Endothelial cell of umbilical vein (primary cell): ENCODE results near the gene PLA2G4F. TPM values are rescaled to one million over a fixed set of nuclear protein-coding genes. Genes with fewer than 3 reads are reported as not detected.

Experiments used
- Bru-seq: library from RNA; stranded (reverse); fragments of 400-500 nt; gene quantifications from one replicate; lab custom pipeline; 2021; lab: Mats Ljungman, UMichigan
- BruChase-seq, 2 experiments: library from RNA; stranded (reverse); fragments of 400-500 nt; gene quantifications; one replicate each; lab custom pipeline; 2021; lab: Mats Ljungman, UMichigan
- BruUV-seq: library from RNA; stranded (reverse); fragments of 400-500 nt; replicated peaks from 2 replicates; lab custom pipeline; 2021; lab: Mats Ljungman, UMichigan
- CTCF ChIA-PET: fragments of 300-600, 350-600 bp; sonication (Branson Sonifier 250); formaldehyde crosslinking; loops from one replicate; lab custom pipeline; 2021; ENCODE audit warnings: antibody characterized with exemption, inconsistent platforms; lab: Charles Lee
- POLR2A ChIA-PET: fragments of 300-600, 350-600 bp; sonication (Branson Sonifier 250); formaldehyde crosslinking; loops from one replicate; lab custom pipeline; 2021; ENCODE audit warnings: antibody characterized with exemption, inconsistent platforms; lab: Charles Lee
- DNase-seq: peaks from one replicate; pipeline ENCODE4 v3.0.0-alpha.2; 2011; ENCODE audit warnings: low read depth, low spot score
- FAIRE-seq: peaks from 2 replicates; lab custom pipeline; 2011; peaks lifted over from hg19 to GRCh38; lab: Jason Lieb, UNC
- H2AFZ ChIP-seq: 2 replicates; pipeline ENCODE4 v1.6.0; 2012; ENCODE audit warnings: low read depth, low read length, control low read depth, inconsistent platforms
- H3K27ac ChIP-seq: 2 replicates; pipeline ENCODE4 v1.5.1; 2011; ENCODE audit warnings: low read depth, mild to moderate bottlenecking, control low read depth, low read length, moderate library complexity; ENCODE audit not compliant: insufficient read depth
- H3K27me3 ChIP-seq, 2 experiments: 2 replicates each; pipeline versions ENCODE4 v1.6.0 to v1.6.1; 2011; ENCODE audit warnings: low read length in 2 of 2, mixed read lengths in 1 of 2; ENCODE audit not compliant: control insufficient read depth in 2 of 2, insufficient read depth in 2 of 2
- H3K36me3 ChIP-seq, 2 experiments: 2 replicates in 1 of 2; 3 replicates in 1 of 2; pipeline ENCODE4 v1.5.1; 2011; ENCODE audit warnings: low read length in 2 of 2, mild to moderate bottlenecking in 1 of 2, moderate library complexity in 1 of 2; ENCODE audit not compliant: control insufficient read depth in 2 of 2, insufficient read depth in 2 of 2; ENCODE audit errors: extremely low read depth in 1 of 2
- H3K4me1 ChIP-seq: 3 replicates; pipeline ENCODE4 v1.5.1; 2011; ENCODE audit warnings: mild to moderate bottlenecking, low read length; ENCODE audit not compliant: control insufficient read depth, insufficient read depth; ENCODE audit errors: extremely low read depth
- H3K4me2 ChIP-seq: 2 replicates; pipeline ENCODE4 v1.6.1; 2011; ENCODE audit warnings: low read length, control low read depth, mixed read lengths; ENCODE audit not compliant: insufficient read depth
- H3K4me3 ChIP-seq, 3 experiments: fragments of 200-600 bp in 1 of 3; sonication (generic), shearing (Covaris generic) in 1 of 3; replicated peaks in 1 of 3; 2 replicates each; pipeline ENCODE4 v1.5.1; 2011 to 2016; ENCODE audit warnings: control low read depth in 3 of 3, low read length in 3 of 3, mild to moderate bottlenecking in 2 of 3, inconsistent platforms in 1 of 3, low read depth in 1 of 3, moderate library complexity in 1 of 3; ENCODE audit not compliant: insufficient read depth in 1 of 3
- H3K79me2 ChIP-seq: 2 replicates; pipeline ENCODE4 v1.6.0; 2012; ENCODE audit warnings: low read length, inconsistent platforms; ENCODE audit not compliant: control insufficient read depth, insufficient read depth
- H3K9ac ChIP-seq: replicated peaks from 2 replicates; pipeline ENCODE3; 2011; ENCODE audit warnings: low read length, control low read depth; ENCODE audit not compliant: insufficient read depth; ENCODE audit errors: extremely low read depth
- H3K9me1 ChIP-seq: replicated peaks from 3 replicates; pipeline ENCODE4 v1.6.0; 2011; ENCODE audit warnings: mild to moderate bottlenecking, low read length; ENCODE audit not compliant: control insufficient read depth, insufficient read depth; ENCODE audit errors: extremely low read depth
- H3K9me3 ChIP-seq: replicated peaks from 2 replicates; pipeline ENCODE4 v1.5.1; 2012; ENCODE audit warnings: low read length, inconsistent platforms; ENCODE audit not compliant: control insufficient read depth, insufficient read depth
- H4K20me1 ChIP-seq: replicated peaks from 2 replicates; pipeline ENCODE3; 2011; ENCODE audit warnings: mild to moderate bottlenecking, low read length; ENCODE audit not compliant: control insufficient read depth, insufficient read depth; ENCODE audit errors: extremely low read depth
- EZH2 ChIP-seq: IDR thresholded peaks from 2 replicates; pipeline ENCODE4 v1.6.1; 2012; ENCODE audit warnings: borderline replicate concordance, low read depth, mild to moderate bottlenecking, moderate library complexity, low read length, inconsistent platforms; ENCODE audit not compliant: severe bottlenecking
- FOS ChIP-seq: IDR thresholded peaks from 2 replicates; pipeline ENCODE4 v1.6.1; 2011; ENCODE audit warnings: mild to moderate bottlenecking, low read length, moderate library complexity, borderline replicate concordance; ENCODE audit not compliant: insufficient read depth
- GATA2 ChIP-seq: IDR thresholded peaks from 2 replicates; pipeline ENCODE4 v1.7.0; 2011; ENCODE audit warnings: low read depth, mild to moderate bottlenecking, moderate library complexity, mixed read lengths, low read length; ENCODE audit not compliant: insufficient read length, insufficient read depth
- JUN ChIP-seq: IDR thresholded peaks from 2 replicates; pipeline ENCODE4 v1.6.1; 2011; ENCODE audit warnings: borderline replicate concordance, low read depth; ENCODE audit not compliant: insufficient read length, insufficient read depth
- MYC ChIP-seq: IDR thresholded peaks from one replicate; pipeline ENCODE4 v1.6.1; 2011; ENCODE audit warnings: mild to moderate bottlenecking, low read depth, low read length
- POLR2A ChIP-seq: IDR thresholded peaks from 2 replicates; pipeline ENCODE4 v1.6.1; 2012; ENCODE audit warnings: low read depth, mild to moderate bottlenecking, control low read depth, low read length
- POLR2AphosphoS5 ChIP-seq: IDR thresholded peaks from 2 replicates; pipeline ENCODE4 v1.6.1; 2012; ENCODE audit warnings: low read depth, mild to moderate bottlenecking, control low read depth, low read length, moderate library complexity; ENCODE audit not compliant: insufficient read depth
- dilution Hi-C: fragments of 300-500 bp; cut with MboI; formaldehyde crosslinking; loops from one replicate; pipeline ENCODE4 v1.15.0; 2019; ENCODE audit warnings: low sequenced_read_pairs; ENCODE audit not compliant: extremely low pct_ligation_motif_present
- intact Hi-C: fragments of 100-400 bp; cut with micrococcal nuclease; formaldehyde crosslinking; loops from one replicate; pipeline ENCODE4 v1.10.0; 2022
- long read RNA-seq: library from polyadenylated mRNA; stranded (forward); transcript quantifications from one replicate; pipeline ENCODE4 v2.0.0, GENCODE V29; 2021
- polyA minus RNA-seq, 3 experiments: library from RNA; depleted of rRNA, polyadenylated mRNA; stranded (reverse); fragments of >200 nt; gene quantifications; 1 replicate in 1 of 3; 2 replicates in 2 of 3; pipeline ENCODE4 v1.2.3, GENCODE V29; 2011
- polyA plus RNA-seq, 4 experiments: library from polyadenylated mRNA; depleted of rRNA in 3 of 4; stranded (reverse) in 3 of 4; unstranded in 1 of 4; fragments of >200 nt; gene quantifications; 2 replicates each; pipeline versions ENCODE4 v1.2.1 to v1.2.3, GENCODE V29; 2011 to 2012; ENCODE audit warnings: missing spikeins in 1 of 4
- total RNA-seq: library from RNA; stranded (reverse); gene quantifications from 2 replicates; pipeline ENCODE4 v1.2.3, GENCODE V29; 2021
- TF ChIP-seq, protein P1 (sequence below): IDR thresholded peaks from 2 replicates; pipeline ENCODE4 v1.6.1; 2011; ENCODE audit not compliant: insufficient read depth, insufficient read length
- TF ChIP-seq, protein P2 (sequence below), 2 donors: IDR thresholded peaks; 1 replicate in 1 of 2; 2 replicates in 1 of 2; pipeline ENCODE4 v1.5.1; 2011; ENCODE audit warnings: low read length in 2 of 2, mild to moderate bottlenecking in 2 of 2, moderate library complexity in 2 of 2, control low read depth in 1 of 2, inconsistent platforms in 1 of 2, low read depth in 1 of 2; ENCODE audit not compliant: insufficient read depth in 1 of 2; ENCODE audit errors: extremely low read depth in 1 of 2

PLA2G4F gene, protein sequence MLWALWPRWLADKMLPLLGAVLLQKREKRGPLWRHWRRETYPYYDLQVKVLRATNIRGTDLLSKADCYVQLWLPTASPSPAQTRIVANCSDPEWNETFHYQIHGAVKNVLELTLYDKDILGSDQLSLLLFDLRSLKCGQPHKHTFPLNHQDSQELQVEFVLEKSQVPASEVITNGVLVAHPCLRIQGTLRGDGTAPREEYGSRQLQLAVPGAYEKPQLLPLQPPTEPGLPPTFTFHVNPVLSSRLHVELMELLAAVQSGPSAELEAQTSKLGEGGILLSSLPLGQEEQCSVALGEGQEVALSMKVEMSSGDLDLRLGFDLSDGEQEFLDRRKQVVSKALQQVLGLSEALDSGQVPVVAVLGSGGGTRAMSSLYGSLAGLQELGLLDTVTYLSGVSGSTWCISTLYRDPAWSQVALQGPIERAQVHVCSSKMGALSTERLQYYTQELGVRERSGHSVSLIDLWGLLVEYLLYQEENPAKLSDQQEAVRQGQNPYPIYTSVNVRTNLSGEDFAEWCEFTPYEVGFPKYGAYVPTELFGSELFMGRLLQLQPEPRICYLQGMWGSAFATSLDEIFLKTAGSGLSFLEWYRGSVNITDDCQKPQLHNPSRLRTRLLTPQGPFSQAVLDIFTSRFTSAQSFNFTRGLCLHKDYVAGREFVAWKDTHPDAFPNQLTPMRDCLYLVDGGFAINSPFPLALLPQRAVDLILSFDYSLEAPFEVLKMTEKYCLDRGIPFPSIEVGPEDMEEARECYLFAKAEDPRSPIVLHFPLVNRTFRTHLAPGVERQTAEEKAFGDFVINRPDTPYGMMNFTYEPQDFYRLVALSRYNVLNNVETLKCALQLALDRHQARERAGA
- total RNA-seq, result not detected in 2 replicates
- polyA plus RNA-seq, result not detected in 2 replicates
- polyA plus RNA-seq (2011; cell fraction: cytosol; rRNA removed), result not detected in 2 replicates
- not detected in 2 replicates for polyA plus RNA-seq (2011; cell fraction: nucleus; rRNA removed)
- polyA plus RNA-seq (2012), result not detected in 2 replicates
- polyA minus RNA-seq, result not detected in 2 replicates
- polyA minus RNA-seq (2011; cell fraction: cytosol; rRNA and poly(A)+ RNA removed), result not detected
- polyA minus RNA-seq (2011; cell fraction: nucleus; rRNA and poly(A)+ RNA removed), result not detected in 2 replicates
- not detected for Bru-seq, nascent RNA
- not detected for BruChase-seq, experiment 1, labeled RNA remaining after a 6-hour chase
- not detected for BruChase-seq, experiment 2, labeled RNA remaining after a 2-hour chase
- long read RNA-seq, result 0 reads

DNA sequence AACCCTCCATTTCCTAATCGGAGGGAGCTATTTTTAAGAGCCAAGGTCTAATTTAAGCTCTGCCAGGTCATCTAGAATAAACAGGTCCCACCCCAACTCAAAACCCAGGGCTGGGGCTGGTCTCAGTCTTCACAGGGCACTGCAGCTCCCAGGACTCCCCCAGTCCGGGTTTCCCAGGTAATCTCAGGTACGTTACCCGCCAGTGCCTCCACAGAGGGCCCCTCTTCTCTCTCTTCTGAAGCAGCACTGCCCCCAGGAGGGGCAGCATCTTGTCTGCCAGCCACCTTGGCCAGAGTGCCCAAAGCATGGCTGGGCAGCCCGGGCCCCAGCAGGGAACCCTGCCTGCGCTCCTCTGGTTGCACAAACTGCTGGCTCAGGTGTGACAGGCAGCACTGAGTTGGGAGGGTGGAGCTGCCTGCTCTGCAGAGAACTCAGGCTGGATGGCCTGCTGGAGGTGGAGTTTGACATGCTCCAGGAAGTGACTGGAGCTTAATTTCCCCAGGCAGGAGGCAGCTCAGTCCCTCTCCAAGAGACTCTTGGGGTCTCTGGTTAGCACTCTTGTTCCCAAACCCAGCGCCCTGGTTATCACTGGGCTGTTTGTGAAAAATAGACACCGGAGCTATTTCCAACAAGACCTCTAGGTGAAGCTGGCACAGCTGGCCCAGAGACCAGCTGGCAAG is at the start of gene PLA2G4F:
TSS of gene PLA2G4F (minus strand) at position 394 of the 680 bp plus-strand sequence. CDS start at position 307, 87 bp downstream.
- no TSS peak for BruUV-seq
- TF ChIP-seq FOS (no peak), GATA2 (no peak), POLR2AphosphoS5 (no peak), POLR2A (no peak), JUN (no peak), EZH2 (no peak), MYC (no peak)
- TF ChIP-seq, protein P1, sequence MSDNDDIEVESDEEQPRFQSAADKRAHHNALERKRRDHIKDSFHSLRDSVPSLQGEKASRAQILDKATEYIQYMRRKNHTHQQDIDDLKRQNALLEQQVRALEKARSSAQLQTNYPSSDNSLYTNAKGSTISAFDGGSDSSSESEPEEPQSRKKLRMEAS, result no peak
- TF ChIP-seq, protein P2, sequence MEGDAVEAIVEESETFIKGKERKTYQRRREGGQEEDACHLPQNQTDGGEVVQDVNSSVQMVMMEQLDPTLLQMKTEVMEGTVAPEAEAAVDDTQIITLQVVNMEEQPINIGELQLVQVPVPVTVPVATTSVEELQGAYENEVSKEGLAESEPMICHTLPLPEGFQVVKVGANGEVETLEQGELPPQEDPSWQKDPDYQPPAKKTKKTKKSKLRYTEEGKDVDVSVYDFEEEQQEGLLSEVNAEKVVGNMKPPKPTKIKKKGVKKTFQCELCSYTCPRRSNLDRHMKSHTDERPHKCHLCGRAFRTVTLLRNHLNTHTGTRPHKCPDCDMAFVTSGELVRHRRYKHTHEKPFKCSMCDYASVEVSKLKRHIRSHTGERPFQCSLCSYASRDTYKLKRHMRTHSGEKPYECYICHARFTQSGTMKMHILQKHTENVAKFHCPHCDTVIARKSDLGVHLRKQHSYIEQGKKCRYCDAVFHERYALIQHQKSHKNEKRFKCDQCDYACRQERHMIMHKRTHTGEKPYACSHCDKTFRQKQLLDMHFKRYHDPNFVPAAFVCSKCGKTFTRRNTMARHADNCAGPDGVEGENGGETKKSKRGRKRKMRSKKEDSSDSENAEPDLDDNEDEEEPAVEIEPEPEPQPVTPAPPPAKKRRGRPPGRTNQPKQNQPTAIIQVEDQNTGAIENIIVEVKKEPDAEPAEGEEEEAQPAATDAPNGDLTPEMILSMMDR (IDR thresholded peaks at IDR 0.05; ENCODE audit: extremely low read depth in 1 of 2, insufficient read depth in 1 of 2, low read depth in 1 of 2, low read length in 2 of 2), result no peak
- peaks cover 8 to 24% of the 10 kb centered on the region in 2 experiments for H3K36me3 ChIP-seq
- H3K79me2 ChIP-seq, result no peaks in the 10 kb centered on the region
- CTCF ChIA-PET, result interaction anchor here (0.9 to 1.8 kb wide), 4 partner anchors 18 to 229 kb away, joined by 3 to 7 read pairs (median 4); no protein-coding TSS in a partner anchor
- POLR2A ChIA-PET, result no interaction called here
- H3K9ac ChIP-seq, result no peak within 1 kb of the TSS
- H2AFZ ChIP-seq, result no peak within 1 kb of the TSS
- DNase-seq (no peak), FAIRE-seq (no peak)
- no peak within 1 kb of the TSS for H3K4me2 ChIP-seq
- H3K9me3 ChIP-seq, result no peaks in the 10 kb centered on the region
- H3K27me3 ChIP-seq, result no peaks in the 10 kb centered on the region
- intact Hi-C loops (no loop called here), dilution Hi-C loops (no loop called here)
- H3K27ac ChIP-seq, result no peak within 1 kb of the TSS
- no peaks in the 10 kb centered on the region for H3K9me1 ChIP-seq
- no peak within 1 kb of the TSS for H3K4me3 ChIP-seq
- H4K20me1 ChIP-seq, result no peaks in the 10 kb centered on the region
- H3K4me1 ChIP-seq, result no peaks in the 10 kb centered on the region
